Skin epidermis (tissue), 12 donors: ENCODE results near the gene CCDC142.

Experiments used
- H3K27ac ChIP-seq, 21 experiments: fragments of 200-600 bp; sonication (generic) in 11 of 21; one replicate each; pipeline ENCODE4 v1.5.0; 2020; ENCODE audit warnings: mild to moderate bottlenecking in 3 of 21, inconsistent platforms in 2 of 21, moderate library complexity in 2 of 21
- H3K4me3 ChIP-seq, 7 experiments: fragments of 200-600 bp; sonication (generic) in 2 of 7; one replicate each; pipeline ENCODE4 v1.5.0; 2020; ENCODE audit warnings: inconsistent platforms in 2 of 7, mild to moderate bottlenecking in 2 of 7, moderate library complexity in 1 of 7

CCDC142 gene

GRCh38 chr2:74454654-74455511, 27.9 kb downstream of the CCDC142 start, which contains the start of gene INO80B:
Gene INO80B, plus strand, starts transcription at chr2:74455087. Its CDS starts 30 bp downstream, at chr2:74455117.
- H3K27ac ChIP-seq = peak within 1 kb of the TSS; percentile 2 to 98 (median 79)
- H3K4me3 ChIP-seq = peak within 1 kb of the TSS; percentile 50 to 74 (median 60)

GRCh38 chr2:74450570-74451190, 32.1 kb downstream of the CCDC142 start:
- Histone ChIP-seq H3K27ac (no peak overlapping the region), H3K4me3 (no peak overlapping the region)

GRCh38 chr2:74448771-74449170, 34.0 kb downstream of the CCDC142 start:
- Histone ChIP-seq H3K27ac (no peak overlapping the region), H3K4me3 (no peak overlapping the region)

GRCh38 chr2:74447230-74447999, 35.4 kb downstream of the CCDC142 start:
- H3K27ac ChIP-seq = no peak overlapping the region
- H3K4me3 ChIP-seq = no peak overlapping the region

GRCh38 chr2:74444498-74445318, 38.1 kb downstream of the CCDC142 start:
- H3K27ac ChIP-seq = peak overlapping the region in 1 of 21 experiments; percentile 1

GRCh38 chr2:74442483-74443297, 40.1 kb downstream of the CCDC142 start:
- peak overlapping the region; percentile 35 to 61 (median 48) for H3K4me3 ChIP-seq
- peak overlapping the region in 20 of 21 experiments; percentile 62 to 94 (median 82) for H3K27ac ChIP-seq

More at GRCh38 chr2:74444498-74445318, 38.1 kb downstream of the CCDC142 start:
- no peak overlapping the region for H3K4me3 ChIP-seq

- peak within 1 kb of the TSS; percentile 62 to 94 (median 83) for H3K27ac ChIP-seq
- peak within 1 kb of the TSS; percentile 35 to 61 (median 48) for H3K4me3 ChIP-seq
Measured at GRCh38 chr2:74441690-74442482, 40.9 kb downstream of the CCDC142 start, which contains the start of gene RTKN. Gene RTKN, minus strand, starts transcription at chr2:74441937. Its CDS starts 121 bp downstream, at chr2:74441816.

- Histone ChIP-seq H3K4me3 (peak overlapping the region; percentile 35 to 61 (median 48)), H3K27ac (peak overlapping the region; percentile 62 to 94 (median 83))
Measured at GRCh38 chr2:74441170-74441689, 41.6 kb downstream of the CCDC142 start.

GRCh38 chr2:74440378-74441169, 42.2 kb downstream of the CCDC142 start:
- peak overlapping the region; percentile 35 to 61 (median 48) for H3K4me3 ChIP-seq
- peak overlapping the region; percentile 44 to 94 (median 83) for H3K27ac ChIP-seq

GRCh38 chr2:74439803-74440377, 42.9 kb downstream of the CCDC142 start:
- H3K27ac ChIP-seq = peak overlapping the region in 20 of 21 experiments; percentile 41 to 94 (median 84)
- peak overlapping the region; percentile 35 to 61 (median 48) for H3K4me3 ChIP-seq

GRCh38 chr2:74439373-74439772, 43.4 kb downstream of the CCDC142 start:
- H3K4me3 ChIP-seq = peak overlapping the region; percentile 35 to 61 (median 48)
- peak overlapping the region in 17 of 21 experiments; percentile 54 to 94 (median 84) for H3K27ac ChIP-seq

GRCh38 chr2:74438248-74438647, 44.5 kb downstream of the CCDC142 start:
- no peak overlapping the region for H3K27ac ChIP-seq
- H3K4me3 ChIP-seq = no peak overlapping the region

- H3K4me3 ChIP-seq = no peak overlapping the region
- H3K27ac ChIP-seq = peak overlapping the region in 1 of 21 experiments; percentile 2
Measured at GRCh38 chr2:74436848-74437695, 45.7 kb downstream of the CCDC142 start.

- Histone ChIP-seq H3K27ac (peak overlapping the region in 1 of 21 experiments; percentile 2), H3K4me3 (no peak overlapping the region)
Measured at GRCh38 chr2:74436111-74436805, 46.5 kb downstream of the CCDC142 start.
